Activated T-helper 2 cell treated with anti-CD3 and anti-CD28 coated beads, Interferon-gamma antibody, Interleukin-2, Interleukin-4, amounts not matched to agents 10 μg/mL and 5 μg/mL and 100 μg/mL, durations not matched to agents 14 hours and 24 hours and 36 hours (primary cell): Measurements from ENCODE around the gene NTF3. TPM values are rescaled to one million over a fixed set of nuclear protein-coding genes. Genes with fewer than 3 reads are reported as not detected.

Experiments used
- DNase-seq: peaks from one replicate; pipeline ENCODE4 v3.0.0; 2021; ENCODE audit warnings: low spot score
- H3K27ac Mint-ChIP-seq: one replicate; pipeline ENCODE4 v1.8.0; 2021; ENCODE audit warnings: mixed read lengths
- H3K27me3 Mint-ChIP-seq: one replicate; pipeline ENCODE4 v1.8.0; 2021; ENCODE audit warnings: low read depth, mixed read lengths
- H3K36me3 Mint-ChIP-seq: one replicate; pipeline ENCODE4 v1.8.0; 2021; ENCODE audit warnings: low read depth, mixed read lengths
- H3K4me1 Mint-ChIP-seq: one replicate; pipeline ENCODE4 v1.8.0; 2021; ENCODE audit warnings: low read depth, mixed read lengths
- H3K4me3 Mint-ChIP-seq: one replicate; pipeline ENCODE4 v1.8.0; 2021; ENCODE audit warnings: low read depth, mild to moderate bottlenecking, moderate library complexity, mixed read lengths
- H3K9me3 Mint-ChIP-seq: one replicate; pipeline ENCODE4 v1.8.0; 2021; ENCODE audit warnings: mixed read lengths
- intact Hi-C: fragments of 100-400 bp; cut with micrococcal nuclease; formaldehyde crosslinking; loops from one replicate; pipeline ENCODE4 v1.15.1; 2023
- total RNA-seq: library from RNA; stranded (reverse); gene quantifications from 2 replicates; pipeline ENCODE4 v1.2.3, GENCODE V29; 2022

NTF3 gene
- total RNA-seq, 1 donor from 2014 or later: not detected

DNA sequence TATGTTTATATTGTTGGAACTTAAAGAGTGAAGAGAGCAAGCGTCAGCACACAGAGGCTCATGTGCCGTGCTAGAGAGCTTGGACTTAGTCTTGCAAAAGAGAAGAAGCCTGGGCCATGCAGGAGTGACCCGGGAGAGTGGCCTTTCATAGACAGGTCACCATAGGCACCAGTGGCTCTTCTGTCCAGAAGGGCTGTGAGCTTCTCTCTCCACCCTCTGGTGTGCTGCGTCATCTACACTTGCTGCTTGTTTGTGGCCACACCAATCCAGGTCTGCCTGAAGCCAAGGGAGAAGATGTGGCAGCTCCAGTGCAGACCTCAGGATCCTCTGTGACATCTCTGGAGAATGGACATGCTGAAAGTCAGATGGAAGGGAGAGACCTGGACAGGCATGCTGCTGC, 74.4 kb downstream of the NTF3 start:
- no peak for DNase-seq
- Mint-ChIP-seq H3K36me3 (no peaks in the 10 kb centered on the region), H3K27me3 (no peaks in the 10 kb centered on the region), H3K27ac (no peak overlapping the region), H3K4me3 (no peak overlapping the region), H3K9me3 (no peaks in the 10 kb centered on the region), H3K4me1 (no peaks in the 10 kb centered on the region)
- intact Hi-C loops: no loop called here

DNA sequence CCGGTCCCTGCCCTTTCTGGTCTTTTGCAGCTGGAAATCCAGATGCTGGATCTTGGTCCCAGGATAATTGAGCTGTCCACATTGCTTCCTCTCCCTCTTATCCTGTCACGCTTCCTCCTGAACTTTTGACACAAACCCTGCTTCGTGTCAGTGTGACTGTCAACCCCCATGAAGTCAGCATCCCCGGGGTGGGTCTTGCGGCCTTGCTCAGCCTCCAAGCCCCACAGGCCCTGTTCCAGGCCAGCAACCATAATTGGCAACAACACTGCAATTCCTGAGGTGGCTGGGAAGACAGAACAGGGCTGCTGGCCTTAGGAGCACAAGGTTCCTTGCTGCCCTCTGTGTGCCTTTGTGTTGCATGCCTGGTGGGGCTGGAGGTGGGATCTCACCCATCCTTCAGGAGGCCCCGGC, 74.9 kb downstream of the NTF3 start:
- Mint-ChIP-seq H3K9me3 (no peaks in the 10 kb centered on the region), H3K27ac (no peak overlapping the region), H3K4me1 (no peaks in the 10 kb centered on the region), H3K27me3 (no peaks in the 10 kb centered on the region), H3K36me3 (no peaks in the 10 kb centered on the region), H3K4me3 (no peak overlapping the region)
- no peak for DNase-seq
- intact Hi-C loops: no loop called here

DNA sequence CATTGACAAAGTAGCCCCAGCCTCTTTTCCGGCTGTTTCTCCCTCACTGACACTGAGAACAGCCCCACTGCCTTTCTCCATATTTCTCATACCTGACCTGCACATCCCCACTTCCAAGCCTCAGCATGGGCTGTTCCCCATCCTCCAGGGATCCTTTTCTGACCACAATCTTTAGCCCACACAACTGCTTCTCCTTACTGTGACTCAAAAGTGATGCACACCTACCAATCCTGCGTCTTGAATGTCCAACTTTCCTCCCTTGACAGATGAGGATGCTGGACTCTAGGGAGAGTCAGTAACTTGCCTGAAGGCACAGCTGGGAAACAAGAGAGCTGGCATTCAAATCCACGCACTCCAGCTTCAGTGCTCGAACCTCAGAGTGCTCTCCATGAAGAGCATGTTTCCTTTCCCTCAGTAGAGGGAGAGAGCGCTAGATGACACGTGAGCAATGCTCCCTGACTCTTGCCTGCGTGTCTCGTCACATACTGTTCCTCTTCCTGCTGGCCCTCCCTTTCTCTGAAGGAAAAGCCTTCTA, 75.6 kb downstream of the NTF3 start:
- Mint-ChIP-seq H3K27me3 (no peaks in the 10 kb centered on the region), H3K4me1 (no peaks in the 10 kb centered on the region), H3K36me3 (no peaks in the 10 kb centered on the region), H3K4me3 (no peak overlapping the region), H3K9me3 (no peaks in the 10 kb centered on the region), H3K27ac (no peak overlapping the region)
- no peak for DNase-seq
- intact Hi-C loops: no loop called here

DNA sequence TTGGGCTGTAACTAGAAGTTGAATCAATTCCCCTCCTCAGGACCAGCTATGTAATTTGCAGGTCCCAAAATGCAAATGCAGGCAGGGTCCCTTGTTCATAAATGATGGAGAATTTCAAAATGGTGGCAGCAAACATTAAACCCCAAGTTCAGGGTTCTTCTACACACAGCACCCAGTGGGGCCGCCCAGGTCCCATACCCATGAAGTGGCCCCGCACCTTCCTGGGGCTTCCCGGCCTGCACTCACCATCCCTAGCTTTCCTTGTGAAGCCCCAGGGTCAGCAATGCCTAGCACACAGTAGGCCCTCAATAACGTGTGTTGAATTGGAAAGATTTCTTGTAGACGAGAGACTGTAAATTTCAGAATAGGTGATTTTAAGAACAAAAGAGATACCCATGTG, 76.0 kb downstream of the NTF3 start:
- Mint-ChIP-seq H3K36me3 (no peaks in the 10 kb centered on the region), H3K27ac (no peak overlapping the region), H3K27me3 (no peaks in the 10 kb centered on the region), H3K4me1 (no peaks in the 10 kb centered on the region), H3K4me3 (no peak overlapping the region), H3K9me3 (no peaks in the 10 kb centered on the region)
- no peak for DNase-seq
- intact Hi-C loops: no loop called here

DNA sequence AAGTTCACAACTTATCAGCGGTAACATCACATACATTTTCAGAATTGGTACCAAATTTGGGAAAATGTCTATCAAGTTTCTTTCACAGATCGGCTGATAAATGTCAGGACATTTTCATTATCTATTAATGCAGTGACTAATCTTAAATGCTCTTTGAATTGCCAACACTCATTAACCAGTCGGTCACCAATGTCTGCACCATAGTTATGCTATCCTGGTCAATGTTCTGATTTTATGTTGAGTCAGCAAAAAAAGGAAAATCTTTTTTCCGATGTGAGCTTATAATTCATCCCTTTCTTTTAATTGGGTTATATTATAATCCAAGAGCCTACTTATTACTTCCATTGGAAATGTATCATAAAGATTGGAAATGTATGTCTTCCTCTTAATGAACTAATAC, 77.2 kb downstream of the NTF3 start:
- intact Hi-C loops: no loop called here
- H3K4me1 Mint-ChIP-seq: no peaks in the 10 kb centered on the region
- H3K27ac Mint-ChIP-seq: no peak overlapping the region
- no peak overlapping the region for H3K4me3 Mint-ChIP-seq
- H3K27me3 Mint-ChIP-seq: no peaks in the 10 kb centered on the region
- no peaks in the 10 kb centered on the region for H3K9me3 Mint-ChIP-seq
- H3K36me3 Mint-ChIP-seq: no peaks in the 10 kb centered on the region
- no peak for DNase-seq

DNA sequence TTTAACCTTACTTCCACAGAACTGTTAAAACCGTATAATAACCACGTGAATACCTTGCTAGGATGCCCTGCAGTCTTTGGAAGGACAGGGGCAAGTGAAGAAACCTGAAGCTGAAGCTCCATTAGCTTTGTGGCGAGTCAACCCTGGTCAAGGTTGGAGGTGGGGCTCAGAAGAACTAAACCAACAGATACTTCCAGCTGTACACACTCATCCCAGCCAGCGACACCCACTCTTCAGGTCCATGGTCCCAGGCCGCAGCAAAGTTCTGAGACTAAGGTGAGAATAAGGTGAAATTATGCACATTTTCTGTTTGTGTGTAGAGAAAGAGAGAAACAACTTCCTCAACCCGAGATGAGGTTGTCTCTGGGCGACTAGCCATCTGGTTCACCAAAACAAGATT, 77.6 kb downstream of the NTF3 start:
- H3K4me1 Mint-ChIP-seq: no peaks in the 10 kb centered on the region
- H3K27me3 Mint-ChIP-seq: no peaks in the 10 kb centered on the region
- DNase-seq: no peak
- H3K4me3 Mint-ChIP-seq: no peak overlapping the region
- intact Hi-C loops: no loop called here
- H3K9me3 Mint-ChIP-seq: no peaks in the 10 kb centered on the region
- no peaks in the 10 kb centered on the region for H3K36me3 Mint-ChIP-seq
- no peak overlapping the region for H3K27ac Mint-ChIP-seq

DNA sequence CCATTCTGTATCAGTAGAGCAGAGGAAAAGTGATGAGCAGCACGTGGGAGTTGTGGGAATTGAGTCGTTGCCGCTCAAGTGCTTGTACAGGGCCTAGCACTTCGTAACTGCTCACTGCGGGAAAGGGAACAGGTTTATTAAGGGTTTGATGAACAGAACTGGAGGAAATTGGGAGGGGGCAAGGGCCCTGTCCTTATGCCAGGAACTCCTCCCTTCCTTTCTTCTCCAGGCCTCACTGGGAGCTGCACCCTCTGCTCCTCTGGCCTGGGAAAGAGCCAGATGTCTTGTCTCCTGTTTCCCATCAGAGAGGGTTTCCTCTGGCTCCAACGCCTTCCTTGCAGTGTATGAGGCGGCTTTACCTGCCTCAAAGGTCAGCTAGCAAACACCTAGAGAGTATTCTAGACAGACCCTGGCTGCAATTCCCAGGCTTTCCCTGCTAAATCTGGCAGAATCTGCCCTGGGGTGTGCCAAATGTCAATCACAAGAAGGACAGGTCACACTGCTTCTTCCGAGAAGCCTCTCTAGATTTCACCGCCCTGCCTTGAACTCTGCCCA, 78.4 kb downstream of the NTF3 start:
- H3K4me1 Mint-ChIP-seq: no peaks in the 10 kb centered on the region
- H3K36me3 Mint-ChIP-seq: no peaks in the 10 kb centered on the region
- H3K4me3 Mint-ChIP-seq: no peak overlapping the region
- H3K27ac Mint-ChIP-seq: no peak overlapping the region
- no peaks in the 10 kb centered on the region for H3K27me3 Mint-ChIP-seq
- H3K9me3 Mint-ChIP-seq: no peaks in the 10 kb centered on the region
- intact Hi-C loops: no loop called here
- DNase-seq: no peak

DNA sequence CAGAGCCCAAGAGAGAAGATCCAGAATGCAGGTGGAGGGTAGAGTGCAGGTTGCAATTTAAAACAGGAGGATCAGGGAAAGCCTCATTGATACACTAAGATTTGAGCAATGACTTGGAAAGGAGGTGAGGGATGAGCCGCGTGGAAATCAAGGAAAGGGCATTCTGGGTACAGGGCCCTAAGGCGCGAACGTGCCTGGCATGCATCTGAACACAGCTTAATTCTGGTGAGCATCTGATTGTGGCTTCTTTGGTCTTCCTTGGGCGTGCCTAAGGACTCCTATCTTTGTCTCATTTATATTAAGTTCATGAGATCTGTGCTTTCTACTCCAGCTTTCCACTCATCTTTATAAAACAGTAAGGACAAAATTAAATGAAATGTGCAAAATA, 79.3 kb downstream of the NTF3 start:
- Mint-ChIP-seq H3K4me1 (no peaks in the 10 kb centered on the region), H3K27me3 (no peaks in the 10 kb centered on the region), H3K27ac (no peak overlapping the region), H3K9me3 (no peaks in the 10 kb centered on the region), H3K4me3 (no peak overlapping the region), H3K36me3 (no peaks in the 10 kb centered on the region)
- no peak for DNase-seq
- intact Hi-C loops: no loop called here

DNA sequence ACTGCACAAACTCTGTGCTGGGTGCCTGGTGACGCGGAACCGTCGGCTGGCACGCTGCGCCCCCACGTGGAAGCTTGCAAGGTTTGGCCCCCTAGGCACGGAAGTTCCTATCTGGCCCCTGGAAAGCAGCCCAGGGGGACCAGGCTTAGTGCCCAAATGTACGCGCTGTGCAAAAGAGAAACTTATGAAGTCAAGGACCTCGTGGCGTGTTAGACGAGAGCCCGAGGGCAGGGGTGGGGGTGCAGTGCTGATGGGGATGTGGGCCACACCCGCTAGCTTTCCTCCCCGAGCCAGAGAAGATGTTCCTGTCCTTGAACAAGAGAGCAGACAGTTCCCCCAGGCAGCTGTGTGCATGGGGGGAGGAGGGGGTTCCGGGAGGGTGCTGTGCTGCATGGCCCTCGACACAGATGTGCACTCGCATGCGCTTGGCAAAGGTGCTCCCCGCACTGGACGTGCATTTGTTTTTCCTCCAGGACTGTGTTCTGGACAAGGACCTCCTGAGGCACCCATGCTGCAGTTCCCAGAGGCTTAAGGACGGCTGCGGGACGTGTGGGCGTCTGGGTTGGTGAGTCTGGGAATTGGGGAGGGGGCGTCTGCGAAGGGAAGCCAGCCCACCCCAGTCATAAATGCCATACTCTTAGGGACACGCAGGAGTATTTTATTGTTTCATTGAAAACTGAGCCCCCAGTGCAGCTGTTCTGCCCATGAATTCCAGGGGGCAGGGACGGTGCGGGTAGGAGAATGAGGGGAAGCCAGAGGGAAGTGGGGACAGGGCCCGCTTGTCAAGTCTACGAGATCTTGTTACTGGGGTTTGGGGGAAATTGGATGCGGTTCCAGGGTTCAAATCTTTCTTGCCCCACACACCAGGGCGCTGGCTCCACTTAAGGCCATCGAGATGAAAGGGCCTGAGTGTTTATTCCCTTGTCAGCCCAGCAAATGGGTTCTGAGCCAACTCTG, 80.0 kb downstream of the NTF3 start:
- no peak for DNase-seq
- H3K4me3 Mint-ChIP-seq: no peak overlapping the region
- no peaks in the 10 kb centered on the region for H3K4me1 Mint-ChIP-seq
- H3K36me3 Mint-ChIP-seq: no peaks in the 10 kb centered on the region
- no peaks in the 10 kb centered on the region for H3K27me3 Mint-ChIP-seq
- intact Hi-C loops: no loop called here
- H3K9me3 Mint-ChIP-seq: no peaks in the 10 kb centered on the region
- no peak overlapping the region for H3K27ac Mint-ChIP-seq

DNA sequence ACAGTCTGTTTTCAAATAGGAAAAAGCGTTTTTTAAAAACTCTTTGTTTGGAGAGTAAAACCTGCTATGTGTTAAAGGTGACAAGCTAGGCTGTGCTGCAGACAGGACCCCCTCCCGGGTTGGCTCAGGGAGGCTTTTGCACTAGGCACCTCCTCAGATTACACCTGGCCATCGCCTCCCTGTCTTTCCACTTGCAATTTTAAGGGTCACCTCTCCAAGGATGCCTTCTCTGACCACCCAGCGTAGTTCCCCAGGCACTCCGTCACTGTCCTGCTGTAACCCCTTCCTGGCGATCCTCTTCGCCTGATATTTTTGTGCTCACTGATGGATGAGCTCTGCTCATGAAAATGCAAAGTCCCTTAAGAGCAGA, 80.7 kb downstream of the NTF3 start:
- Mint-ChIP-seq H3K4me3 (no peak overlapping the region), H3K27me3 (no peaks in the 10 kb centered on the region), H3K27ac (no peak overlapping the region), H3K36me3 (no peaks in the 10 kb centered on the region), H3K9me3 (no peaks in the 10 kb centered on the region), H3K4me1 (no peaks in the 10 kb centered on the region)
- no peak for DNase-seq
- intact Hi-C loops: no loop called here

DNA sequence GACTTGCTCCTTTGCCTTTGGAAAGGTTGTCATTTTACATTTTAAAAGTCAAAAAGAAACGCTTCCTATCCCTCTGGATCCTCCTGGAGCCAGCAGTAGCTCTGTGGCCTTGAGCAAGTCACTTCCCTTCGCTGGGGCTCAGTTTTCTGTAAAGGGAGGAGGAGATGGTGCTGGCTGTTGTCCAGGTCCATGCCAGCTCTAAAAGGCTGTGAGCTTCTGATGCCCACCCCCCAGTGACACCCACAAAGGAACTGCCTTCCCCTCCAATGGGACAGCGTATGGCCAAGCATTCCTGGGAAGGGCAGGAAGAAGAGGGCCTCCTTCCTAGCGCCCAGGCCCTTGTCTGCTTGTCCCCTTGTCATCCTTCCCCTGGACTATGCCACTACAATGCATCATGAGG, 81.5 kb downstream of the NTF3 start:
- DNase-seq: no peak
- H3K27me3 Mint-ChIP-seq: no peaks in the 10 kb centered on the region
- no peaks in the 10 kb centered on the region for H3K36me3 Mint-ChIP-seq
- H3K27ac Mint-ChIP-seq: no peak overlapping the region
- no peaks in the 10 kb centered on the region for H3K9me3 Mint-ChIP-seq
- no peaks in the 10 kb centered on the region for H3K4me1 Mint-ChIP-seq
- no peak overlapping the region for H3K4me3 Mint-ChIP-seq
- intact Hi-C loops: no loop called here

DNA sequence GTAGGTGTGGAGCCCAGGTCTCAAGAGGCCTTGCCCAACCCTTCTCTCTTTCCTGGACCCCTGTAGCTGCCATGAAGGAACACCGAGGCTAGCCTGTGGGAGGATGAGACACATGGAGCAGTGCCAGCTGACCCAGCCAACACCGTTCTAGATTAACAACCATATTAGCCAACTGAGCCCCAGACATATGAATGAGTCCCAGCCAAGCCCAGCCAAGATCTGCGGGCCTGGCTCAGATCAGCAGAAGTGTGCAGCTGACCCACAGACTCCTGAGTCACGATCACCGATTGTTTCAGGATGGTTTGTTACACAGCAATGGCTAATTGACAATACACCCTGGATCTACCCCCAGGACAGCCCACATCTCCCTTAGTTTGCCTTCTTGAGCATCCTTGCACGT, 82.1 kb downstream of the NTF3 start:
- no peaks in the 10 kb centered on the region for H3K27me3 Mint-ChIP-seq
- H3K9me3 Mint-ChIP-seq: no peaks in the 10 kb centered on the region
- H3K36me3 Mint-ChIP-seq: no peaks in the 10 kb centered on the region
- intact Hi-C loops: no loop called here
- no peak for DNase-seq
- H3K4me3 Mint-ChIP-seq: no peak overlapping the region
- H3K27ac Mint-ChIP-seq: no peak overlapping the region
- H3K4me1 Mint-ChIP-seq: no peaks in the 10 kb centered on the region

DNA sequence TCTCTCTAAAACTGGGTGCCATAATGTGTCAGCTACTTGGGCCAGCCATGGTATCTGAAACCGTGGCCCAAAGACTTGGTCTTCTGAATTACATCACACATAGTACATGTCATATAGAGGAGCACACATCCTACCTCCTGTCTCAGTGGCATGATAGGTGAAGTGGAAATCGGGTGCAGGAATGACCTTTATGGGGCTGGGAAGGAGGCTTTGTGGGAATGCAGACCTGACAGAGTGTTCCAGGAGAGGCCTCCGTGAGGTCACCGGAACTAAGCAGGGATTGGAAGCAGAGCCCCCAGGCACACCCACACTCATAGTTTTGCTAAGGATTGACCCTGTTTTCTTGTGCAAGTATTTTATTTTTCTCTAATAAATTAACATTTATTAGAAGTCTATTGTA, 82.6 kb downstream of the NTF3 start:
- H3K4me3 Mint-ChIP-seq: no peak overlapping the region
- intact Hi-C loops: no loop called here
- H3K27ac Mint-ChIP-seq: no peak overlapping the region
- no peaks in the 10 kb centered on the region for H3K27me3 Mint-ChIP-seq
- no peaks in the 10 kb centered on the region for H3K4me1 Mint-ChIP-seq
- H3K36me3 Mint-ChIP-seq: no peaks in the 10 kb centered on the region
- DNase-seq: no peak
- no peaks in the 10 kb centered on the region for H3K9me3 Mint-ChIP-seq
